ENCODE results near the gene TPSAB1.

GRCh38 chr16:1280783-1281182 is 40.3 kb downstream of the TPSAB1 start:
- TF ChIP-seq CTCF (IDR thresholded peaks at IDR 0.05 in 8 of 11, conservative IDR thresholded peaks at IDR 0.05 in 3 of 11) (no peak), POLR2AphosphoS5 (IDR thresholded peaks at IDR 0.05) (no peak)

Data from spleen (tissue), 7 donors.